ENCODE measurements around the gene ADARB1. TPM values are rescaled to one million over a fixed set of nuclear protein-coding genes. Genes with fewer than 3 reads are reported as not detected.
A peak's percentile ranks its signal among the peaks of the same experiment; 100 is the strongest.
"Not testable (repeated sequence)": the region's sequence is repeated elsewhere in the genome, so short reads cannot be mapped to it uniquely, and the experiment has no call there.

The ADARB1 gene
- total RNA-seq, 2 experiments from 2014 or later: 27.5 to 28.6 TPM

GRCh38 chr21:45027241-45028196 lies 46.9 kb upstream of the ADARB1 start:
- no peaks in the 10 kb centered on the region for H3K4me1 Mint-ChIP-seq (ENCODE audit: low read depth)
- DNase-seq (no peak), ATAC-seq (ENCODE audit: poor library complexity) (peak; percentile 11)
- ChIA-PET POLR2A (no interaction called here), CTCF (no interaction called here)
- no peaks in the 10 kb centered on the region for H3K36me3 Mint-ChIP-seq (ENCODE audit: low read depth)
- Histone ChIP-seq H3K4me1 (ENCODE audit: insufficient read depth, low read length) (no peaks in the 10 kb centered on the region), H3K27ac (ENCODE audit: low read depth in 1 of 2, low read length in 2 of 2) (no peak overlapping the region), H3K4me3 (ENCODE audit: low read length) (no peak overlapping the region), H3K27me3 (ENCODE audit: control insufficient read depth in 1 of 2, insufficient read depth in 2 of 2, low read length in 2 of 2) (peaks cover 3 to 4% of the 10 kb centered on the region in 2 experiments), H3K9me3 (ENCODE audit: control insufficient read depth in 1 of 2, insufficient read depth in 1 of 2, low read length in 2 of 2) (peaks cover 0 to 7% of the 10 kb centered on the region in 2 experiments), H3K36me3 (ENCODE audit: insufficient read depth, low read length) (no peaks in the 10 kb centered on the region)
- peaks cover 8% of the 10 kb centered on the region for H3K27me3 Mint-ChIP-seq
- no peak overlapping the region for H3K4me3 Mint-ChIP-seq
- no peak overlapping the region for H3K27ac Mint-ChIP-seq
- H3K9me3 Mint-ChIP-seq: peaks cover 3% of the 10 kb centered on the region
- intact Hi-C loops (cut with DNase I, micrococcal nuclease): no loop called here
- TF ChIP-seq, protein P1, sequence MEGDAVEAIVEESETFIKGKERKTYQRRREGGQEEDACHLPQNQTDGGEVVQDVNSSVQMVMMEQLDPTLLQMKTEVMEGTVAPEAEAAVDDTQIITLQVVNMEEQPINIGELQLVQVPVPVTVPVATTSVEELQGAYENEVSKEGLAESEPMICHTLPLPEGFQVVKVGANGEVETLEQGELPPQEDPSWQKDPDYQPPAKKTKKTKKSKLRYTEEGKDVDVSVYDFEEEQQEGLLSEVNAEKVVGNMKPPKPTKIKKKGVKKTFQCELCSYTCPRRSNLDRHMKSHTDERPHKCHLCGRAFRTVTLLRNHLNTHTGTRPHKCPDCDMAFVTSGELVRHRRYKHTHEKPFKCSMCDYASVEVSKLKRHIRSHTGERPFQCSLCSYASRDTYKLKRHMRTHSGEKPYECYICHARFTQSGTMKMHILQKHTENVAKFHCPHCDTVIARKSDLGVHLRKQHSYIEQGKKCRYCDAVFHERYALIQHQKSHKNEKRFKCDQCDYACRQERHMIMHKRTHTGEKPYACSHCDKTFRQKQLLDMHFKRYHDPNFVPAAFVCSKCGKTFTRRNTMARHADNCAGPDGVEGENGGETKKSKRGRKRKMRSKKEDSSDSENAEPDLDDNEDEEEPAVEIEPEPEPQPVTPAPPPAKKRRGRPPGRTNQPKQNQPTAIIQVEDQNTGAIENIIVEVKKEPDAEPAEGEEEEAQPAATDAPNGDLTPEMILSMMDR (IDR thresholded peaks at IDR 0.05): no peak

DNA sequence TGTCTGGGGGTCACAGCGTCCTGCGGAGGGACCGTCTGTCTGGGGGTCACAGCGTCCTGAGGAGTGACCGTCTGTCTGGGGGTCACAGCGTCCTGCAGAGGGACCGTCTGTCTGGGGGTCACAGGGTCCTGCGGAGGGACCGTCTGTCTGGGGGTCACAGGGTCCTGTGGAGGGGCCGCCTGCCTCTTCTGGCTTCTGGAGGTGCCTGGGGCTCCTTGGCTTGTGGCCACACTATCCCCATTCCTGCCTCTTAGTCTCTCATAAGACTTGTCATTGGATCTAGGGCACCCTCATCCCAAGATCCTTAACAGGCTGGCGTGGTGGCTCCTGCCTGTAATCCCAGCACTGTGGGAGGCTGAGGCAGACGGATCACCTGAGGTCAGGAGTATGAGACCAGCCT lies 45.7 kb upstream of the ADARB1 start:
- H3K27ac Mint-ChIP-seq; H3K4me1 ChIP-seq (ENCODE audit: insufficient read depth, low read length); H3K4me3 Mint-ChIP-seq; H3K27ac ChIP-seq (ENCODE audit: low read depth in 1 of 2, low read length in 2 of 2); ATAC-seq (ENCODE audit: poor library complexity); H3K27me3 ChIP-seq (ENCODE audit: control insufficient read depth in 1 of 2, insufficient read depth in 2 of 2, low read length in 2 of 2); POLR2A ChIA-PET; H3K36me3 ChIP-seq (ENCODE audit: insufficient read depth, low read length); H3K4me3 ChIP-seq (ENCODE audit: low read length); intact Hi-C loops (cut with DNase I, micrococcal nuclease); H3K36me3 Mint-ChIP-seq (ENCODE audit: low read depth); H3K4me1 Mint-ChIP-seq (ENCODE audit: low read depth); H3K9me3 ChIP-seq (ENCODE audit: control insufficient read depth in 1 of 2, insufficient read depth in 1 of 2, low read length in 2 of 2); DNase-seq; CTCF ChIA-PET; H3K9me3 Mint-ChIP-seq: not testable (repeated sequence)
- peaks cover 11% of the 10 kb centered on the region for H3K27me3 Mint-ChIP-seq

DNA sequence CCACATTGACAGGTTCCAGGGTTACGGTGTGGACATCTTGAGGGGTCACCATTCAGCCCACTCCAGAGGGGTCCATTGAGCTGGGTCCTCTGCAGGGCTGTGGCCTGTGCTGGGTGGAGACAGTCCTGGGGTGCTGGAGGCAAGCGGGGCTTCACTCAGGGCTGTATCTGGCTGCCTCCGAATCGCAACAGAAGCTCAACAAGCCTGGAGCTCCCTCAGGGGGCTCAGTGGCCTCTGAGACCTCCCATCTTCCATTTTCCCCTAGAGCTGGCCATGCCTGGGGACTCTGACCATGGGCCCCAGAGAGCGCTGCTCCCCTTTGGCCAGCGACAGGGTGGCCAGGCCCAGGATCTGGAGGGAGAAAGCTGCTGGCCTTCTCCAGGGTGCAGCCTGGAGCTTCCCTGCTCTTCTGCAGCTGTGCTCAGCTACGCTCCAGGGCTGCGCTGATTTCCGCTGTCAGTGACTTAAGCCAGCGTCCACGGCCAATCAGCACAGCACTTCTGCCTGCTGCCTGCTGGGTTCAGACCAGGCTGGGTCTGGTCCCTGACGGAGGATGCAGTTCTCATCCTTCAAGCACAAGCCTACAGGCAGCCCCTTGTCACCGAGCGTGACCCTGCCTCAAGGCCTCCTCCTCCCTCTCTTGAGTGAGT lies 45.0 kb upstream of the ADARB1 start:
- intact Hi-C loops (cut with DNase I, micrococcal nuclease): no loop called here
- TF ChIP-seq, protein P1 (IDR thresholded peaks at IDR 0.05): no peak
- Mint-ChIP-seq H3K9me3 (no peaks in the 10 kb centered on the region), H3K36me3 (ENCODE audit: low read depth) (no peaks in the 10 kb centered on the region), H3K27ac (no peak overlapping the region), H3K4me3 (no peak overlapping the region), H3K4me1 (ENCODE audit: low read depth) (no peaks in the 10 kb centered on the region), H3K27me3 (peaks cover 14% of the 10 kb centered on the region)
- Histone ChIP-seq H3K27me3 (ENCODE audit: control insufficient read depth in 1 of 2, insufficient read depth in 2 of 2, low read length in 2 of 2) (peaks cover 0 to 4% of the 10 kb centered on the region in 2 experiments), H3K36me3 (ENCODE audit: insufficient read depth, low read length) (no peaks in the 10 kb centered on the region), H3K27ac (ENCODE audit: low read depth in 1 of 2, low read length in 2 of 2) (no peak overlapping the region), H3K4me1 (ENCODE audit: insufficient read depth, low read length) (no peaks in the 10 kb centered on the region), H3K4me3 (ENCODE audit: low read length) (no peak overlapping the region), H3K9me3 (ENCODE audit: control insufficient read depth in 1 of 2, insufficient read depth in 1 of 2, low read length in 2 of 2) (peaks cover 0 to under 1% of the 10 kb centered on the region in 2 experiments)
- DNase-seq (no peak), ATAC-seq (ENCODE audit: poor library complexity) (peak; percentile 24)
- ChIA-PET POLR2A (no interaction called here), CTCF (no interaction called here)

All from CD4-positive, alpha-beta T cell (primary cell).